GM23248 (cell line): ENCODE data around the gene HSD17B10. TPM values are rescaled to one million over a fixed set of nuclear protein-coding genes. Genes with fewer than 3 reads are reported as not detected.
A peak's percentile ranks its signal among the peaks of the same experiment; 100 is the strongest.

ENCODE experiments used
- DNase-seq: peaks from one replicate; pipeline ENCODE4 v3.0.0-alpha.2; 2015
- H2AFZ ChIP-seq: fragments of 200-600 bp; sonication (generic); 2 replicates; pipeline ENCODE4 v1.6.1; 2016; ENCODE audit warnings: antibody characterized with exemption
- H3F3A ChIP-seq: fragments of 200-600 bp; sonication (generic); 2 replicates; pipeline ENCODE4 v1.6.1; 2016; ENCODE audit warnings: mild to moderate bottlenecking, antibody characterized with exemption, mixed run types; ENCODE audit not compliant: insufficient read depth
- H3K27ac ChIP-seq: fragments of 200-600 bp; sonication (generic); 2 replicates; pipeline ENCODE4 v1.5.1; 2016; ENCODE audit warnings: mild to moderate bottlenecking
- H3K27me3 ChIP-seq: fragments of 200-600 bp; sonication (generic); replicated peaks from 2 replicates; pipeline ENCODE4 v1.6.1; 2016; ENCODE audit warnings: mild to moderate bottlenecking; ENCODE audit not compliant: insufficient read depth
- H3K36me3 ChIP-seq: fragments of 200-600 bp; sonication (generic); 2 replicates; pipeline ENCODE4 v1.6.1; 2016; ENCODE audit warnings: low read depth, mild to moderate bottlenecking
- H3K4me1 ChIP-seq: fragments of 200-600 bp; sonication (generic); 2 replicates; pipeline ENCODE4 v1.6.1; 2016; ENCODE audit warnings: mild to moderate bottlenecking; ENCODE audit not compliant: insufficient read depth
- H3K4me2 ChIP-seq: fragments of 200-600 bp; sonication (generic); one replicate; pipeline ENCODE4 v1.6.1; 2016; ENCODE audit warnings: mild to moderate bottlenecking; ENCODE audit not compliant: unreplicated experiment
- H3K4me3 ChIP-seq: fragments of 200-600 bp; sonication (generic); 2 replicates; pipeline ENCODE4 v1.5.1; 2016; ENCODE audit warnings: mild to moderate bottlenecking
- H3K79me2 ChIP-seq: fragments of 200-600 bp; sonication (generic); 2 replicates; pipeline ENCODE4 v1.6.1; 2016; ENCODE audit warnings: mild to moderate bottlenecking; ENCODE audit not compliant: insufficient read depth
- H3K9ac ChIP-seq: fragments of 200-600 bp; sonication (generic); 2 replicates; pipeline ENCODE4 v1.6.1; 2016; ENCODE audit warnings: mild to moderate bottlenecking
- H3K9me2 ChIP-seq: fragments of 200-600 bp; sonication (generic); 2 replicates; pipeline ENCODE4 v1.6.1; 2016; ENCODE audit warnings: mixed run types, mild to moderate bottlenecking, moderate library complexity; ENCODE audit not compliant: insufficient read depth
- H3K9me3 ChIP-seq: fragments of 200-600 bp; sonication (generic); one replicate; pipeline ENCODE4 v1.6.1; 2017; ENCODE audit warnings: low read depth
- H4K20me1 ChIP-seq: fragments of 200-600 bp; sonication (generic); 2 replicates; pipeline ENCODE4 v1.6.0; 2016; ENCODE audit not compliant: insufficient read depth
- EZH2 ChIP-seq: fragments of 200-600 bp; sonication (generic); IDR thresholded peaks from 2 replicates; pipeline ENCODE4 v1.6.1; 2018; ENCODE audit warnings: antibody characterized with exemption, mild to moderate bottlenecking; ENCODE audit not compliant: insufficient read depth, poor library complexity, severe bottlenecking
- EZH2phosphoT487 ChIP-seq: fragments of 200-600 bp; sonication (generic); IDR thresholded peaks from 2 replicates; pipeline ENCODE4 v1.6.1; 2018; ENCODE audit warnings: antibody characterized with exemption, moderate library complexity, mild to moderate bottlenecking, low read depth; ENCODE audit not compliant: insufficient read depth
- WGBS, 2 experiments: methylation state at CpG; one replicate each; pipeline ENCODE4 v1.1.6; 2015 to 2017; ENCODE audit warnings: low lambda C conversion rate in 2 of 2, low coverage in 1 of 2; ENCODE audit errors: missing lambda C conversion rate in 2 of 2; 5-methylcytosine and 5-hydroxymethylcytosine counted together
- in situ Hi-C: fragments of 300-500 bp; cut with MboI; formaldehyde crosslinking; loops from 2 replicates; pipeline ENCODE4 v1.15.0; 2020
- microRNA-seq: library from miRNA; unstranded; fragments of <30 nt; microRNA quantifications from one replicate; pipeline ENCODE4, GENCODE V29; 2016; ENCODE audit warnings: borderline number of aligned reads
- polyA plus RNA-seq: library from polyadenylated mRNA; unstranded; fragments of >200 nt; fragmentation: Nextera tagmentation; extraction: Ambion mirVana; gene quantifications from 2 replicates; pipeline ENCODE4 v1.2.1, GENCODE V29; 2016
- small RNA-seq: library from RNA; depleted of rRNA; stranded (forward); fragments of <200 nt; gene quantifications from one replicate; pipeline ENCODE3, GENCODE V24; 2014; ENCODE audit warnings: low read depth, low replicate concordance
- total RNA-seq: library from RNA; depleted of rRNA; stranded (reverse); fragments of >200 nt; shearing (Covaris generic); gene quantifications from 2 replicates; pipeline ENCODE4 v1.2.3, GENCODE V29; 2014; rRNA removed

HSD17B10 gene
- total and polyA plus RNA-seq, 2 experiments from 2014 or later = 47.9 to 70.2 TPM

- no peak overlapping the region for H3K9ac ChIP-seq
- H3K27me3 ChIP-seq = no peaks in the 10 kb centered on the region
- in situ Hi-C loops = no loop called here
- WGBS, 2 experiments = 98 to 99% methylated on average over 9 to 10 of the region's 10 CpGs
- H3F3A ChIP-seq = no peaks in the 10 kb centered on the region
- no peak for TF ChIP-seq EZH2phosphoT487
- TF ChIP-seq EZH2 = no peak
- H3K9me3 ChIP-seq = no peaks in the 10 kb centered on the region
- H3K4me1 ChIP-seq = no peaks in the 10 kb centered on the region
- H3K79me2 ChIP-seq = no peaks in the 10 kb centered on the region
- H3K4me2 ChIP-seq = no peak overlapping the region
- H3K4me3 ChIP-seq = no peak overlapping the region
- H3K36me3 ChIP-seq = no peaks in the 10 kb centered on the region
- H3K9me2 ChIP-seq = no peaks in the 10 kb centered on the region
- no peak overlapping the region for H3K27ac ChIP-seq
- no peak overlapping the region for H2AFZ ChIP-seq
- no peaks in the 10 kb centered on the region for H4K20me1 ChIP-seq
- no peak for DNase-seq
These were observed 30.6 kb downstream of the HSD17B10 start for GRCh38 chrX:53403535-53403934.

- H3K27ac ChIP-seq = no peak overlapping the region
- no peaks in the 10 kb centered on the region for H3K27me3 ChIP-seq
- H3K4me2 ChIP-seq = no peak overlapping the region
- no peaks in the 10 kb centered on the region for H3K9me2 ChIP-seq
- peak; percentile 25 for DNase-seq
- H3K4me3 ChIP-seq = no peak overlapping the region
- TF ChIP-seq EZH2 (no peak), EZH2phosphoT487 (no peak)
- H2AFZ ChIP-seq = no peak overlapping the region
- H3K79me2 ChIP-seq = no peaks in the 10 kb centered on the region
- no peaks in the 10 kb centered on the region for H3F3A ChIP-seq
- 100% methylated on average over 1 of the region's 1 CpG for WGBS, 2 experiments
- H3K9me3 ChIP-seq = no peaks in the 10 kb centered on the region
- H3K4me1 ChIP-seq = no peaks in the 10 kb centered on the region
- no peaks in the 10 kb centered on the region; the same call in 1 of the 2 replicates for H3K36me3 ChIP-seq
- no peak overlapping the region for H3K9ac ChIP-seq
- H4K20me1 ChIP-seq = no peaks in the 10 kb centered on the region
- in situ Hi-C loops = no loop called here
These were observed 36.0 kb downstream of the HSD17B10 start for GRCh38 chrX:53398216-53398615.

- Histone ChIP-seq H3K27me3 (no peaks in the 10 kb centered on the region), H3K9ac (no peak overlapping the region), H3K4me1 (no peaks in the 10 kb centered on the region), H3K4me3 (no peak overlapping the region), H3K79me2 (no peaks in the 10 kb centered on the region), H3K9me2 (no peaks in the 10 kb centered on the region), H3K9me3 (no peaks in the 10 kb centered on the region), H2AFZ (no peak overlapping the region), H3F3A (no peaks in the 10 kb centered on the region), H3K27ac (no peak overlapping the region), H3K36me3 (no peaks in the 10 kb centered on the region; the same call in 1 of the 2 replicates), H3K4me2 (no peak overlapping the region), H4K20me1 (no peaks in the 10 kb centered on the region)
- no peak for DNase-seq
- WGBS, 2 experiments = 92 to 98% methylated on average over 2 of the region's 2 CpGs
- in situ Hi-C loops = no loop called here
- no peak for TF ChIP-seq EZH2
- no peak for TF ChIP-seq EZH2phosphoT487
These were observed 38.4 kb downstream of the HSD17B10 start for GRCh38 chrX:53395605-53396298.

GRCh38 chrX:53383376-53384076 lies 50.6 kb downstream of the HSD17B10 start:
- Histone ChIP-seq H4K20me1 (no peaks in the 10 kb centered on the region), H3K4me1 (no peaks in the 10 kb centered on the region), H3K36me3 (no peaks in the 10 kb centered on the region), H3K27ac (no peak overlapping the region), H3K27me3 (no peaks in the 10 kb centered on the region), H3F3A (no peaks in the 10 kb centered on the region), H3K9me3 (no peaks in the 10 kb centered on the region), H2AFZ (no peak overlapping the region), H3K4me3 (no peak overlapping the region), H3K79me2 (no peaks in the 10 kb centered on the region), H3K9ac (no peak overlapping the region), H3K9me2 (no peaks in the 10 kb centered on the region), H3K4me2 (no peak overlapping the region)
- no peak for DNase-seq
- TF ChIP-seq EZH2 (no peak), EZH2phosphoT487 (no peak)
- 68 to 81% methylated on average over 3 to 4 of the region's 4 CpGs for WGBS, 2 experiments
- in situ Hi-C loops = no loop called here

Small RNAs within 50 kb of the gene (microRNA-seq; reads per million reads assigned to microRNA genes)
- gene MIR6857 = not detected

Small RNAs within 50 kb of the gene (small RNA-seq; reads per million reads assigned to genes)
- gene MIR6857 (not detected), gene VTRNA3-1P (not detected)

Other genes starting within 250 kb of the HSD17B10 start
- gene KDM5C, start 209.2 kb downstream of the HSD17B10 start, total RNA-seq = 66.9 and 68.7 TPM in 2 replicates
- 24.4 and 27.1 TPM in 2 replicates for gene KDM5C, start 209.2 kb downstream of the HSD17B10 start, polyA plus RNA-seq
- 10.2 and 11.8 TPM in 2 replicates for gene IQSEC2, start 152.8 kb downstream of the HSD17B10 start, total RNA-seq
- gene IQSEC2, start 152.8 kb downstream of the HSD17B10 start, polyA plus RNA-seq = 6.0 and 7.1 TPM in 2 replicates
- gene SMC1A, start 11.7 kb downstream of the HSD17B10 start, total RNA-seq = 16.8 and 21.1 TPM in 2 replicates
- 29.1 and 31.4 TPM in 2 replicates for gene SMC1A, start 11.7 kb downstream of the HSD17B10 start, polyA plus RNA-seq
- 0.25 and 0.32 TPM in 2 replicates for gene RIBC1, start 11.5 kb downstream of the HSD17B10 start, total RNA-seq
- 0.48 and 0.70 TPM in 2 replicates for gene RIBC1, start 11.5 kb downstream of the HSD17B10 start, polyA plus RNA-seq